GM19043 (cell line): ENCODE measurements around the gene TBL3.
"Not testable (repeated sequence)": the region's sequence is repeated elsewhere in the genome, so short reads cannot be mapped to it uniquely, and the experiment has no call there.

Source experiments
- ATAC-seq: cut with Tn5 transposase; IDR thresholded peaks from one replicate; pipeline ENCODE4 v1.9.1; 2021; ENCODE audit warnings: low read depth; ENCODE audit not compliant: unreplicated experiment

TBL3 gene

DNA sequence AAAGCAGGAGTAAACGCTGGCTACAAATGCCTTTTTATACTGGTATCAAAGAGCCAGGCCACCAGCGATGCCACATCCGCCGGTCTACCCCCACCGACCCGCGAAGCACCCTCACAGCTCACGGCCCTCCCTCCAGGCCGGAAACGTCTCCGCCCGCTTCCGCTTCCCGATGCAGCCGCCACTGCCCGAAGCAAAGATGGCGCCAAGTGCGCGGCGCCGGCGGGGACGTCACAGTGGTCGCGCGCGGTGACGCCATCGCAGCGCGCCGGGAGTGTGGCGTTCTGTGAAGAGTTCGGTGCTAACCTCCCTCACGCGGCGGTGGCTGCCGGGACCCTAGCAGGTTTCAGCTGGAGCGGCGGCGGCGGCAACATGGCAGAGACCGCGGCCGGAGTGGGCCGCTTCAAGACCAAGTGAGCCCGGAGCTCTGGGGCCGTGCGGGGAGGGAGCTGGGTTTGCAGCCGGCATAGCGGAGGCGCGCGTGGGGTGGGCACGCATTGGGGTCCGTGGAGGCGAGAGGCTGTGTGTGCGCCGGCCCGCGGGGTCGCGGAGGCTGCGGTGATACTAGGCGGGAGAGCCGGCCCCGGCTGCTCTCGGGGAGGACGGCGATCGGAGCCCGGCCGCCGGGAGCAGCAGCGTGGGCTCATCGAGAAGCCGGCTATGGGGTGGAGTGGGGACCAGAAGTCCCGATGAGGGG, at the start of gene TBL3:
TBL3 (plus strand) TSS at position 258 of the 694 bp plus-strand sequence; CDS start at position 370, 112 bp downstream.
- ATAC-seq, result peak; percentile 76

DNA sequence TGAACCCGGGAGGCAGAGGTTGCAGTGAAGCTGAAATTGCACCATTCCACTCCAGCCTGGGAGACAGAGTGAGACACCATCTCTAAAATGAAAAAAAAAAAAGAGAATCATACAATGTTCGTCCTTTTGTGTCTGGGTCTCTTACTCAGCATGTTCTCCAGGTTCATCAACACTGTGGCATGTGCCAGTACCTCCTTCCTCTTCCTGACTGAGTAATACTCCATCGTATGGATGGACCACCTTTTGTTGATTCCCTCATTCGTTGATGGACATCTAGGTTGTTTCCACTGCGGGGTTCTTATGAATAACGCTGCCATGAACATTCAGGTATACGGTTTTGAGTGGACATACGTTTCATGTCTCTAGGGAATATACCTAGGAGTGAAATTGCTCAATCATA, 49.5 kb upstream of the TBL3 start:
- no peak for ATAC-seq

DNA sequence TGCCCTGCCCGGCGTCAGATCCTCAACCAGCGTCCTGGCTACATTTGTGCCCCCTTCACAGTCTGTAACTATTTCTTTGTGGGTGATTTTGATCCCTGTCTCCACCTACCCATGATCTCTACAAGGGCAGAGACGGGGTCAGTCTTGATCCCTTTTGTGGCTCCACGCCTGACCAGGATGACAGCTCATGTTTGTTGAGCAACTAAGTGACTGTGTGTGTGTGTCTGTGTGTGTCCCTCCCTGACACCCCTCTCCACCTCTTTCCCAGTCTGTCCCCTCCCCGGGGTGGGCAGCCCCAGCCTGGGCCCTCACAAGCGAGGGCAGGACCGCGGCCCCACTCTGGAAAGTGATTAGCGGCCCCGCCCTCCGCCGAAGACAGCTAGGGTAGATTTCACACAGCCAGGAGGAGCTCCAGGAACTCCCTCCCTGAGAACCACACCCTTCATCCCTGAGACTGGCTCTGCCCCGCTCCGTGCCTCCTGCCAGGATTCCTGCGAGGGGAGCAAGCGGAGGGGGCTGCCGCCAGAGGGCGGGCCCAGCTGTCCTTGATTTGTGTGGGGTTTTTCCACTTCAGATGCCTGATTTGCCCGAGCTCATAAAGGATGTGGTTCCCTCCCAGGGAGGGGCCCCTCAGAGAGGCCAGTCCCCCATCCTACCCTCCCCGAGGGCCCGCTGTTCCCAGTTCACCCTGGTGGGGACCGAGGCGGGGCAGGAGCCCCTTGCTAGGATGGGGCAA, 48.4 kb upstream of the TBL3 start:
- no peak for ATAC-seq

DNA sequence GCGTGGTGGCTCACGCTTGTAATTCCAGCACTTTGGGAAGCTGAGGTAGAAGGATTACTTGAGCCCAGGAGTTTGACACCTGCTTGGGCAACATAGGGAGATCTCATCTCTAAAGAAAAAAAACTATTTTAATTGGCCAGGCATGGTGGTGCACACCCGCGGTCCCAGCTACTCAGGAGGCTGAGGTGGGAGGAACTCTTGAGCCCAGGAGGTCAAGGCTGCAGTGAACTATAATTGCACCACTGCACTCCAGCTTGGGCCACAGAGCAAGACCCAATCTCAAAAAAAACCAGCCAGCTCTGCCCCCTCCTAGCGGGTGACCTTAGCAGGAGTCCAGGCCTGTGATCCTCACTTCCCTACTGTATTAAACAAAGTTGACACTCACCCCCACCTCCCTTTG, 47.8 kb upstream of the TBL3 start:
- no peak for ATAC-seq

DNA sequence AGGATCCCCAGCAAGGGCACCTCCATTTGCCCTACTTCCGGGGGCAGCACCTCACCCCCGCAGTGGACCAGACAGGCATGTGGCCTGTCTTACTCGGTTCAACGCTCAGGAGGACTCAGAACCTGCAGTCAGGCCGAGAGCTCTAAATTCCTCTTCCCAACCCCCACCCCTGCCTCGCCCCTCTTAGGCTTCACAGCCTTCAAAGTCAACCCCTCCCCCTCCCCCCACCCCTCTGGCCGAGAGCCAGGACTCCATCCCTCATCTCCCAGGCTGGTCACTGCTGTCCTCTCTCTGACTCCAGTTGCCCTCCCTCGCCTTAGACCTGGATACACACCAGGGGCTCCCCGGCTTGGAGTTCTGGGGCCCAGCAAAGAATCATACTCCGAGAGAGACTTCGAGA, 45.6 kb upstream of the TBL3 start:
- no peak for ATAC-seq

DNA sequence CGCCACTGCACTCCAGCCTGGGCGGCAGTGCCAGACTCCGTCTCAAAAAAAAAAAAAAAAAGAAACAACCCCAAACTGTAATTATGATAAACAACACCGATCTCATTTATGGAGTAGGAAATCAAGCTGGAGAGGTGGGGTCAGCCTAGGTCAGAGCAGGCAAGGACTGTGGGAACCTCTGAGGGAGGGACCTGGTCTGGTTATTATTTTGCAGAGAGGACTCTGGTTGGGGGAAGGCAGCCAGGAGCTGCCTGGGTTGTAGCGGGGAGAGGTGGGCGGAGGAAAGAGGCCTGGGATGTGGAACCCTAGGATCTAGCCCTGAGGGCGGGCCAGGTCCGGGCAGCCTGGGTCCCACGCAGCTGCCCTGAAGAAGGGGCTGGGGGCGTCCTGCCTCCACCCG, 42.7 kb upstream of the TBL3 start:
- no peak for ATAC-seq

DNA sequence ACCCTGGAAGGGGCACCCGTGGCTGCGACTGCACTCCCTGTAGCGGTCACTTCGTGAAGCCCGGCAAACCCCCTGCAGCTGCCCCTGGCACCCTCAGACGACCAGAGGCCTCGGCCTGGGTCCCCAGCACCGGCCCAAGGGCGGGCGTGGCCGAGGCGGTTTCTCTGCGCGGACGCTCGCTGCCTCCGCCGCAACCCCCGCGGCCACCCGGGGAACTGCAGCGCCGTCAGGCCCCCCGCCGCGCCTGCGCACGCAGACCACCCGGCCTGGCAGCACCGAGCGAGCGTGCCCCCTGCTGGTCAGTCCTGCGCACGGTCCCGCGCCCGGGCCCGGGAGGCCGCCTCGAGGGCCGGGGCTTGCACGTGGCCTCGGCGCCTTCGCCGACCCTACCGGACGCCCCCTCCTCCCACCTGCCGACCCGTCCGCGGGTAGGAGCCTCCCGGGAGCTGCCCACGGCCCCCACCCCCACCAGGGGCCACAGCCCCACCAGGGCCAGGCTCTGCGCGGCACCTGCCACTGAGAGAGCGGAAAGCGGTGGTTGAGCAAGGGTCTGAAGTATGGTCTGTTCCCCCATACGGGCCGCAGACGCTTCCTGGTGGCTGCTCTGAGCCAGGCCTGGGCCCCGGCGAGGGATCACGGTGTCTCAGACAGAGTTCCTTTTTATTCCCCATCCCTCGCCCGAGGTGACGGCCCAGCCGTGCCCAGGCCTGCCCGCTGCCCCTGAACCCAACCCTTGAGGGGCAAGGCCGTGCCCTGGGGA, 42.1 kb upstream of the TBL3 start:
- no peak for ATAC-seq

DNA sequence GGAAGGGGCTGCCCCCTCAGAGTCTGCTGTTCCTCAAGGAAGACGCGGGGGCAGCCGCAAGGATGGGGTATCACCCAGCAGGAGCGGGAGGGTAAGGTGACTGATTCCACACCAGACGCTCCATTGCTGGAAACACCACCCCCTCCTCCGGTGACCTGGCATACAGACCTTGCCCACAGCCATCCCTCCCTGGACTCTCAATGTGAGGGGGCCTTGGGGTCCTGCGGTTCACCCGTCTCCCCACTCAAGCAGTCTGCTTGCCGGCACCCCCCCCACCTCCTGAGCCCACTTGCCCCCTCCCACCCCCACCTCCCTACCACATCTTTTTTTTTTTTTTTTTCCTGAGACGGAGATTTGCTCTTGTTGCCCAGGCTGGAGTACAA, 41.5 kb upstream of the TBL3 start:
- no peak for ATAC-seq

DNA sequence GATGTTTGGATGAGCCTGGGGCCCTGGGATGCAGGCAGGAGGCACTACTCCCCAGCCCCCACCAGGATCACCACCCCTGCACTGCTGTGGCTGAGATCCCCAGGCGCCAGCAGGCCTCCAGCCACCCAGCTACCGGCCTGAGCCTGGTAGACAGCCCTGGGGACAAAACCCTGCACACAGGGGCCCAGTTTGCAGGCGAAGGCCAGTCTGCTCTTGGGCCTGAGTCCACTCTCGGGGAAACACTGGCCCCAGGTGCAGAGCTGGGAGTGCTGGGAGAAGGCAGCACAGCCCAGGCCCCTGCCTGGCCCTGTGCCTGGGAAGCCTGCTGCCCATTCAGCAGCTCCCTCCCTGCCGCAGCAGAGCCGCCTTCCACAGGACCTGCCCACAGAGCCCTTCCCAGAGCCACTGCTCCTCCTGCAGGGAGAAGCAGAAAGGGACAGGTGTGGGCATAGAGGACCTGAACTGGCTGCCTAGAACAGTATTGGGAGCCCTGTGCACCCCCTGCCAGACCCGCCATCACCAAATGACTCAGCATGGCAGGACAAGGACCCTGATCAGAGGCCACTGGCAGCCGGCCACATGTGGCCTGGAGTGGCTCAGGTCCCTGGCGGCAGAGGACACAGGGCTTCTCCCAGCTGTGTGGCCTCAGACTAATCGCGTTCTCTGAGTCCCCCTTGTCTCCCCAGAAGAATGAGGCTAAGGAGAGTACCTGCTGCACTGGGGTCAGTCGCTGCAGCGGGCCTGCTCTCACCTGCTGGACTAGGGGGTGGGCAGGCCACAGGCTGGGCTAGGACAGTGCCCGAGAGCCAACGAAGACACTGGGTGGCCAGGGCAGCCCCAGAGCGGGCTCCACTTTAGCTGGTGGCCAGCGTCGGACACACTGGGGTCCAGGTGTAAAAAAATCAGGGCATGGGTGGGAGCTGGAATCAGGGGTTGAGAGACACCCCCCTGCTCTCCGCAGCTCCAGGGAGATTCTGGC, 39.5 kb upstream of the TBL3 start:
- ATAC-seq, result no peak

DNA sequence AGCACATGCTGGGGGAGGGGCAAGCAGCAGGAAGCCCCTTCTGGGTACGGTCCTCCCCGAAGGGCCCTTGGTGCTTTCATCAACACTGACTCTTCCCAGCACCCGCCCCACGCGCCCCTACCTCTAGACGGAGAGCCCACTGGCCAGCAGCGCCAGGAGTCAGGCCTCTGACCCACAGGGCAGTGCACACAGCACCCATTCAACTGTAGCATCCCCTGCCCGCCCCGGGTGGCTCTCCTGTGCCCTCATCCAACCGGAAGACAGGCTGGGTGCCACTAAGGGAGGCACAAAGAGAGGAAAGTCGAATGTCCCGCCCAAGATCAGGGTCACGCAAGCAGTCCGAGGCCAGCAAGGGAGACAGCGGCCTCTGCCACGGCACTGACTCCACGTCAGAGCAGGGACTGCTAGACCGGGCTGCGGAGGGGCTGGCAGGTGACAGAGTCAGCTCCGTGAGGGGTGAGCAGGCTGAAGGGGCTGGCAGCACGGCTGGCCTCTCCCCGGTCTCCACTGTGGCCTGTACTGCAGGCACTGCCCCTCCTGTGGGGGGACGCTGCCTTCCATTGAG, 38.7 kb upstream of the TBL3 start:
- no peak for ATAC-seq

DNA sequence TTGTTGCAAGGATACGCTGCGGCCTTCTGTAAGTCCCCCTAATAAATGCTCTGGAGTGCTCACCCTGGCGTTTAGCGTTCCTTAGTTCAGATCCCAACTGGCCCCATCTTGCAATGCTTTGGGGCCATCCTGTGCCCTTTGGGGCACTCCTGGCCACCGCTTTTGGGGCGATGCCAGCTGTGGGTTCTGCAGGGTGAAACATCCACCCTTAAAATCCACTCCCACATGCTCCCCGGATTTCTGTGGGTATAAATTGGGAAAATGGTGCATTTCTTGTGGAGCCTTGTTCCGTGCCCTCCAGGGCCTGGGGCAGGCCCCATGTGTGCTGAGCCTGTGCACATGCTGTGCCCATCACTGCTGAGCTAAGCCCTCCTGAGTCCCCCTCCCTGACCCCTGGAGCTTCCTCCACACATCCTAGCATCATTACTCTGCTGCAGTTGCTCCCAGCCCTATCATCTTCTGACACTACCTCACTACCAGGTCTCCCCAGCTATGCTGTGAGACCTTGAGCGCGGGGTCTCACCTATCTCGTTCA, 34.8 kb upstream of the TBL3 start:
- ATAC-seq, result no peak

DNA sequence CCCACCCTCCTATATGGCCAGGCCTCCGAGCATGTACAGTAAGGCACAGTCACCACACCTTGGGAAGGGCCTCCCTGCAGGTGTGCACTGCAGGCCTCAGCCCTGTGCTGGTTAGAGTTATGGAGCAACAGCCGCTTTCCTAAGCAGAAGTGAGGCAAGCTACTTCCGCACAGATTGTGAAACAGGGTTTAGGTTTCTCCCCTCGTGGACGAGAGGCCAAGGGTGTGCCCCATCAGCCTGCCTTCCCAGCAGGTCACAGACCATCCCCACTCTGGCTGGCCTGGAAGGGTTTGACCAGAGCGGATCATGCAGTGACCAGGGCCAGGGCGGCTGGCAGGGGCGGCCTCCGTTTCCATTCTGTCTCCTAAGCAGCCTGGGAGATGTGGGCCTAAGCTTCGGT, 33.5 kb upstream of the TBL3 start:
- ATAC-seq, result no peak

DNA sequence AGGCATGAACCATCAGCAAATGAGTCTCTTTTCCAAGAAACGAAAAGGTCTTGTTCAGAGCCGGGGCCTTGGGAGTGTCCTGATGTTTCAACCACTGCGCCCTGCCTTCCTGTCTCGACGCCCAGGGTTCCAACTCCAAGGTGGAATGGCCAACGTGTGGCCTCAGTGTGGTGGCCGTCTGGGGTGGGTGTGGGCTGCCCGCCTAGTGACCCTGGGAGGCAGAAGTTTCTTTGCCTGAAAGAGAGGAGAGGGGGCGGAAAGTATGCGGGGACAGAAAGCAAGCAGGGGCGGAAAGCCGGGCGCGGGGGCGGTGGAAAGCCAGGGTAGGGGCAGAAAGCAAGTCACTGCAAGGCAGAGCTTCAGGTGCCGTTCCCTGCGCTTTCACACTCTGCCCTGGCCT, 32.9 kb upstream of the TBL3 start:
- no peak for ATAC-seq

DNA sequence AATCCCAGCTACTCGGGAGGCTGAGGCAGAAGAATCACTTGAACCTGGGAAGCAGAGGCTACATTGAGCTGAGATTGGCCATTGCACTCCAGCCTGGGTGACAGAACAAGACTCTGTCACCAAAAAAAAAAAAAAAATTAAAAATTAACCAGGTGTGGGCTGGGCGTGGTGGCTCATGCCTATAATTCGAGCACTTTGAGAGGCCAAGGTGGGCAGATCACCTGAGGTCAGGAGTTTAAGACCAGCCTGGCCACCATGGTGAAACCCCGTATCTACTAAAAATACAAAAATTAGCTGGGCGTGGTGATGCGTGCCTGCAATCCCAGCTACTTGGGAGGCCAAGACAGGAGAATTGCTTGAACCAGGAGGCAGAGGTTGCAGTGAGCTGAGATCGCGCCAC, 32.0 kb upstream of the TBL3 start:
- not testable (repeated sequence) for ATAC-seq

DNA sequence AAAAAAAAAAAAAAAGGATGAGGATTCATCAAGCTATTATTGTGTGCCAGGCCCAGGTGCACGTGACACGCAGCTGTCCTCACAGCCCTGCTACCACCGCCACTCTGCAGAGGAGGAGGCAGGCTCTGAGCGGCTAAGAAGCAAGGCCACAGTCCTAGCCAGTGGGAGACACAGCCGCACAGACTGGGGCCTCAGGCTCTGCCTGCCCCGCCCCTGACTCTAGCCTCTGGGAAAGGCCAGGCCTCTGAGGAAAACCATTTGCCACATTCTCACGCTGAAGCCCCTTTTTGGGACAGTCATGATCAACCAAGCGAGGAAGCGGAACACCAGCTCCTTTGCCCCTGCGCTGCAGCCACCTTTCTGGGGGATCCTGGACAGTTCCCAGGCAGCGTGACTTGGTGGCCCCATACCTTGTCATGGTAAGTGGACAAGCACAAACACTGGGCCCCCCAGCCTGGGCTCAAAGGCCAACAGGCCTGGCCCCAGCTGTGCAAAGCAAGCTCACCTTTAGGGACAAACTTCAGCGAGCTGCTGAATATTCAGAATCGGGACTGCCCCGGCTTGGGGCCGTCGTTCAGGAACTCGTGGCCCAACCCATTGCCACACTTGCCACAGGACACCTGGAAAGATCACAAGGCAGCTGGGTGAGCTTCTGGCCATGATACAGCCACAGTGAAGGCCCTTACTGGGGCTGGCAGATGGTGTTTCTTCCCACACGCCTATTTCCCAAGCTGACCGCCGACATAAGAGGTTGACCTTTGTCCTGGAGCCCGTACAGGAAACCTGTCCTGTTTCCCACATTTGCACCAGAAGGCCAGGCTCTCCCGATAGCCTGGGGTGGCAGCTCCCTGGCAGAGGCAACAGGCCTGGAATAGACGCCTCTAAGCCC, 31.3 kb upstream of the TBL3 start:
- ATAC-seq, result no peak

DNA sequence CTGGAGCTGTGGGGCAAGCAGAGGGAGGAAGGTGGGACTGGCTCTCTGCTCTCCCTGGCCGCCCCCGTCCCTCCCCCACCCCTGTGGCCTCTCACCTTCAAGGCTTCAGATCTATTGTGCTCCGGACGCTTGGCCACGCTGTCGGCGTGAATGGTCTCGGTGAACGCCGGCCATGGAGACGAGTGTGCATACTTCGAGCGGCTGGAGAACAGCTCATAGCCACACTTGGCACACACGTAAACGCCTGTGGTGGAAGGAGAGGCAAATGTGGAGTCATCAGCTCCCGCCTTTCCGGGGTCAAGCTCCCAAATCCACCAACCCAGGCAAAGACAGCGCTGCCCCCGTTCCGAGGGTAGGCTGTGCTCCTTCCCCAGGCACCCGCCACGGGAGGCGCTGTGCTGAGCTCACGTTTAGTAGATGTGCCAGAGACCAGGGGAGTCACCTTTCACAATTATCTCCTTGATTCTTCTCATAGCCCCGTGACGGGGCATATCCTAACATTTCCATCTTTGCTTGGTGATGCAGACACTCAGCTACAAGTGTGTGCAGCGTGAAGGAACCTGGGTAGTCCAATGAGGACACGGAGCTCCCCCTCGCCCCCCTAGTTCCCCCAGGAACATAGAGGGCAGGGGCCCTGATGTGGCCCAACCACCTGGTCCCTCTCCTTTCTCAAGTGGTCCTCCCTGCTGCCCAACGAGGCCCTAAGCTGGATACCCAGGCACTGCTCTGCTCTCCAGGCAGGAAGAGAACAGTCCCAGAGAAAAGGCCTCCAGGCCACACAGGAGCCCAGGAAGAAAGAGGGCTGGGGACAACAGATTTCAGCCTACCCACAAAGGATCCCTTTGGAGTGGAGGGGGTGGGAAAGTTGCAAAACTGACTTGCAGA, 30.4 kb upstream of the TBL3 start:
- ATAC-seq, result no peak

DNA sequence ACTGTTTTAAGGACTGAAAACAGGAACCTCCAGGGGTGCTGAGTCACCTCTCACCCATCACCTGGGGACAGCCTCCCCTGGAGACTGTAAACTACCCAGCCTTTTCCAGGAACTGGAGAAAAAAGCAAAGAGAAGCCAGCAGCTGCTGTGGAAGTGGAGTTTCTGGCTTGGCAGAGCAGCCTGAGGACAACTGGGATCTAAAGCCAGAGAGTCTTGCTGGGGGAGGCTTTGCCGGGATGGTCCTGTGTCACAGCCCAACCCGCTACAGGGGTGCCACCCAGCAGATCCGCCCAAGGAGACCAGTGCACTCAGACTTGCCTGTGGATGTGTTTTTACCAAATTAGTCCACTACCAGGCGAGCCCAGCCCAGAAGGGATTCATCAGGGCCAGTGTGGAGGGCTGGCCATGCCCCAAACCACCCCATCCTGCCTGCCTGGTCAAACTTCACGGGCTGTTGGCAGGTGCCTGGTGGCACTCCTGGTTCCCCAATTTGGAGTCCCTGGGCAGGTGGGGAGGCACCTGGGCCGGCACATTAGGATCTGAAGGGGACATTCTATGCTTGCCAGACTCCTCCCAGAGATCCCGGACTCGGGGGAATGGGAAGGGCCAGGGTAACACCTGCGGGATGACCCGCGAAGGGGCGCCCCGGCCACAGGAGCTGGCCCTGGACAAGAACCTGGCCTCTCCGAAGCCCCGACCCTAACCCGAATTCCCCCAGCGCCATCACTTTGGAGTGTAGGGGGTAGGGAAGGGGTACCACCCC, 29.6 kb upstream of the TBL3 start:
- ATAC-seq, result no peak
